CD4-positive, CD25-positive, alpha-beta regulatory T cell (primary cell): Measurements from ENCODE around the gene SELENOI. TPM values are rescaled to one million over a fixed set of nuclear protein-coding genes. Genes with fewer than 3 reads are reported as not detected.
"Not testable (repeated sequence)": the region's sequence is repeated elsewhere in the genome, so short reads cannot be mapped to it uniquely, and the experiment has no call there.

Source experiments
- ATAC-seq, 2 donors: fragments of 150-1000 bp; cut with Tn5 transposase; one replicate each; pipeline ENCODE4 v1.10.0; 2021; ENCODE audit warnings: low read depth in 2 of 2, moderate number of reproducible peaks in 2 of 2, moderate library complexity in 1 of 2
- DNase-seq, 3 donors: peaks; one replicate each; pipeline versions ENCODE4 v3.0.0 to v3.0.0-alpha.2; 2012 to 2022; ENCODE audit warnings: mixed read lengths in 1 of 3
- H3K27ac ChIP-seq: one replicate; pipeline ENCODE4 v1.7.0; 2013; ENCODE audit warnings: mild to moderate bottlenecking, low read length; ENCODE audit not compliant: insufficient read depth, poor library complexity, severe bottlenecking
- H3K27me3 ChIP-seq: one replicate; pipeline ENCODE4 v1.7.0; 2013; ENCODE audit warnings: low read length; ENCODE audit not compliant: control insufficient read depth, insufficient read depth
- H3K36me3 ChIP-seq: one replicate; pipeline ENCODE4 v1.7.0; 2013; ENCODE audit warnings: mild to moderate bottlenecking, low read length, moderate library complexity; ENCODE audit not compliant: control insufficient read depth, insufficient read depth
- H3K4me1 ChIP-seq: 2 replicates; pipeline ENCODE4 v1.7.0; 2013; ENCODE audit warnings: mild to moderate bottlenecking, low read length; ENCODE audit not compliant: insufficient read depth, control insufficient read depth, poor library complexity, severe bottlenecking
- H3K4me3 ChIP-seq: one replicate; pipeline ENCODE4 v1.7.0; 2013; ENCODE audit warnings: low read depth, mild to moderate bottlenecking, low read length, moderate library complexity
- H3K9me3 ChIP-seq, 2 experiments: 1 replicate in 1 of 2; 2 replicates in 1 of 2; pipeline ENCODE4 v1.7.0; 2013; ENCODE audit warnings: low read length in 2 of 2, mild to moderate bottlenecking in 1 of 2, moderate library complexity in 1 of 2; ENCODE audit not compliant: control insufficient read depth in 2 of 2
- H3K27ac Mint-ChIP-seq, 3 donors: one replicate each; pipeline ENCODE4 v1.8.0; 2020 to 2022; ENCODE audit warnings: mild to moderate bottlenecking in 3 of 3, mixed read lengths in 3 of 3, moderate library complexity in 2 of 3
- H3K27me3 Mint-ChIP-seq: one replicate; pipeline ENCODE4 v1.8.0; 2022; ENCODE audit warnings: mild to moderate bottlenecking, mixed read lengths
- H3K36me3 Mint-ChIP-seq: one replicate; pipeline ENCODE4 v1.8.0; 2020; ENCODE audit warnings: mixed read lengths
- H3K4me1 Mint-ChIP-seq, 4 donors: one replicate each; pipeline ENCODE4 v1.8.0; 2020 to 2022; ENCODE audit warnings: mixed read lengths in 4 of 4, mild to moderate bottlenecking in 1 of 4
- H3K4me3 Mint-ChIP-seq, 4 donors: one replicate each; pipeline ENCODE4 v1.8.0; 2020 to 2022; ENCODE audit warnings: mild to moderate bottlenecking in 4 of 4, mixed read lengths in 4 of 4, moderate library complexity in 3 of 4
- H3K9me3 Mint-ChIP-seq, 7 donors: one replicate each; pipeline ENCODE4 v1.8.0; 2020 to 2022; ENCODE audit warnings: mixed read lengths in 7 of 7, mild to moderate bottlenecking in 3 of 7, moderate library complexity in 2 of 7
- polyA plus RNA-seq, 4 donors: library from polyadenylated mRNA; unstranded; fragments of 300-500 nt; fragmentation: Illumina TruSeq; gene quantifications; one replicate each; pipeline ENCODE4 v1.2.3, GENCODE V29; 2021
- total RNA-seq: library from RNA; stranded (reverse); gene quantifications from one replicate; pipeline ENCODE4 v1.2.3, GENCODE V29; 2022

SELENOI gene
- total and polyA plus RNA-seq, 5 donors from 2014 or later: 6.0 to 42.8 (median 6.4) TPM

DNA sequence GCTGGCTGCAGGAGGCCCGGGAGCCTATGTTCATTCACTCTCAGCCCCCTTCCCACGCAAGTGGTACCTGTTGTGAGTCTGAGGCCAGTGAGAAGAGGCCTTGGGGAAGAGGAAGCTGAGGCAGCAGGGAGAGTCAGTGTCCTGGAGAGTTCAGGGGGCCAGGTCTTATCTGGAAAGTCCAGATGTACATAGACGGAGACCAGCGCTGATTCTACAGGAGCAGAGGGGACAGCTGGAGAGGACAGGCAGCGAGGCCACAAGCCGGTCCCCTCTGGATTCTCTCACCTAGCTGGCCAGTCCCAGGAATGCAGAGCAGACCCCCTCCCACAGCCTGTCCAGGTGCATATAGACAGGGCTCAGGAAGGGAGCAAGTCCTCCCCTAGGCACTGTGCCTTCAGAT is 29.1 kb upstream of the SELENOI start:
- H3K4me1 ChIP-seq: no peaks in the 10 kb centered on the region
- DNase-seq (no peak), ATAC-seq (no peak)
- Mint-ChIP-seq H3K9me3 (peaks cover 0 to 1% (median 0%) of the 10 kb centered on the region in 7 donors), H3K4me3 (no peak overlapping the region), H3K27me3 (no peaks in the 10 kb centered on the region), H3K36me3 (no peaks in the 10 kb centered on the region), H3K4me1 (peaks cover 0 to 2% (median 0%) of the 10 kb centered on the region in 4 donors), H3K27ac (no peak overlapping the region)
- no peaks in the 10 kb centered on the region for H3K27me3 ChIP-seq
- H3K9me3 ChIP-seq: no peaks in the 10 kb centered on the region
- H3K36me3 ChIP-seq: no peaks in the 10 kb centered on the region
- H3K4me3 ChIP-seq: no peak overlapping the region
- H3K27ac ChIP-seq: no peak overlapping the region

DNA sequence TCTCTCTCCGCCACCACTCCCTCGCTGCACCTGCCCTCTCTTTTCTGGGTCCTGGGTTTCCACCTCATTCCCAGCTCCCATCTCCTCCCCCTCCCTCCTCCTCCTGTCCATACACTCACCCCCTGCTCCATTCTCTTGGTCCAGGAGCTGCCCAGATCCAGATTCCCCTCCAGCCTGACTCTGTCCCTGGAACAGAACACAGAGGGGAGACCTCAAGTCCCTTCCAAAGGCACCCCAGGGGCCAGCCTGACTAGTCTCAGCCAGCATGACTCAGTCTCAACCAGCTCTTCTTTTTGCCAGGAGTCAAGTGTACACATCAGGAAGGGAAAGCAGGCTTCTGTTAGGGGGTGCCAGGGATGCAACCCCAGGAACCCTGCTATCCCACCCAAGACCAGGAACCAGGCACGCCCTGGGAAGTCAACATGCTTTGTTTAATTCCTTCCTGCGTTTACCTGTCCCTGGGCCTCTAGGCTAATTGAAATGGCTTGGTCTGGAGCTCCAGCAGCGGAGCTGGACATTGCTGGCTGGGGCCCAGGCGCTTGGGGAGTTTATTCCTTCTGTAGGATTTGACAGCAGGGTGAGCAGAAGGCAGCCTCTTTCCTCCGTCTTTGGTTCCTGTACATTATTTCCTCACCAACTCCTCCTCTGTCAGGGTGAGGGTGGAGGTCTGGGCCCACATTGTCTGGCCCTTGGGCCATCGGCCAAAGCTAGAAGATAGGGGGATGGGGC is 28.4 kb upstream of the SELENOI start:
- ATAC-seq: no peak
- Mint-ChIP-seq H3K9me3 (peaks cover 0 to 1% (median 0%) of the 10 kb centered on the region in 7 donors), H3K4me1 (peaks cover 0 to 2% (median 0%) of the 10 kb centered on the region in 4 donors), H3K27ac (no peak overlapping the region), H3K27me3 (no peaks in the 10 kb centered on the region), H3K36me3 (no peaks in the 10 kb centered on the region), H3K4me3 (no peak overlapping the region)
- Histone ChIP-seq H3K4me1 (no peaks in the 10 kb centered on the region), H3K9me3 (no peaks in the 10 kb centered on the region), H3K27ac (no peak overlapping the region), H3K36me3 (no peaks in the 10 kb centered on the region), H3K4me3 (no peak overlapping the region), H3K27me3 (no peaks in the 10 kb centered on the region)
- DNase-seq: no peak

DNA sequence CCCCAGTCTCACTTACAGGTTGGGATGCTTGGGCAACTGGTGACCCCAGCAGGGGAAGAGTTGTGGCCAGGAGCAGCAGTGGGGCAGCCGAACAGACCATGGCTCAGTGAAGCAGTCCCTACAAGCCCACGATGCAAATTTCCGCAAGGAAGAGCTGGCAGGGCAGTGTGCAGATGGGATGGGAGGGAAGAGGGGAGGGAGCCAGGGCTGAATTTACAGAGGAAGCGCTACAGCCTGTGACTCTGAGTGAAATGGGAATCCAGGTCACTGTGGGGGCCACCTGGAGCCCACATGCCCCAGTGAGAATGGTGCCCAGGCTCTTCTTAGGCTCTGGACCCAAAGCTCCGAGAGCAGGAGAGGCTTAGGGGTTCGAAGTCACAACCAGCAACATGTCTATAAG is 27.0 kb upstream of the SELENOI start:
- no peak overlapping the region for H3K4me3 Mint-ChIP-seq
- Histone ChIP-seq H3K4me1 (no peaks in the 10 kb centered on the region), H3K27ac (no peak overlapping the region), H3K9me3 (no peaks in the 10 kb centered on the region), H3K4me3 (no peak overlapping the region), H3K27me3 (no peaks in the 10 kb centered on the region), H3K36me3 (no peaks in the 10 kb centered on the region)
- H3K27ac Mint-ChIP-seq: no peak overlapping the region
- no peaks in the 10 kb centered on the region for H3K36me3 Mint-ChIP-seq
- H3K4me1 Mint-ChIP-seq: peaks cover 0 to 2% (median 0%) of the 10 kb centered on the region in 4 donors
- ATAC-seq: no peak
- no peaks in the 10 kb centered on the region for H3K27me3 Mint-ChIP-seq
- no peak for DNase-seq
- peaks cover 0 to 1% (median 0%) of the 10 kb centered on the region in 7 donors for H3K9me3 Mint-ChIP-seq

- not testable (repeated sequence) for H3K36me3 ChIP-seq, H3K27ac ChIP-seq, H3K9me3 Mint-ChIP-seq, ATAC-seq, H3K36me3 Mint-ChIP-seq, H3K4me3 ChIP-seq, DNase-seq, H3K4me1 Mint-ChIP-seq, H3K4me1 ChIP-seq, H3K27me3 Mint-ChIP-seq, H3K27me3 ChIP-seq, H3K9me3 ChIP-seq, H3K4me3 Mint-ChIP-seq
- H3K27ac Mint-ChIP-seq: peak overlapping the region in 1 of 3 donors; percentile 51
These were observed 21.5 kb upstream of the SELENOI start for GRCh38 chr2:26324479-26324878.

- DNase-seq (no peak), ATAC-seq (no peak)
- no peaks in the 10 kb centered on the region for H3K27me3 ChIP-seq
- no peak overlapping the region for H3K27ac ChIP-seq
- Mint-ChIP-seq H3K4me1 (peaks cover 2 to 3% (median 3%) of the 10 kb centered on the region in 4 donors), H3K36me3 (no peaks in the 10 kb centered on the region), H3K9me3 (peaks cover 0 to 1% (median 0%) of the 10 kb centered on the region in 7 donors), H3K27ac (no peak overlapping the region), H3K27me3 (no peaks in the 10 kb centered on the region), H3K4me3 (no peak overlapping the region)
- H3K9me3 ChIP-seq: no peaks in the 10 kb centered on the region
- no peaks in the 10 kb centered on the region for H3K4me1 ChIP-seq
- H3K4me3 ChIP-seq: no peak overlapping the region
- H3K36me3 ChIP-seq: no peaks in the 10 kb centered on the region
These were observed 21.0 kb upstream of the SELENOI start for GRCh38 chr2:26324903-26325302.

DNA sequence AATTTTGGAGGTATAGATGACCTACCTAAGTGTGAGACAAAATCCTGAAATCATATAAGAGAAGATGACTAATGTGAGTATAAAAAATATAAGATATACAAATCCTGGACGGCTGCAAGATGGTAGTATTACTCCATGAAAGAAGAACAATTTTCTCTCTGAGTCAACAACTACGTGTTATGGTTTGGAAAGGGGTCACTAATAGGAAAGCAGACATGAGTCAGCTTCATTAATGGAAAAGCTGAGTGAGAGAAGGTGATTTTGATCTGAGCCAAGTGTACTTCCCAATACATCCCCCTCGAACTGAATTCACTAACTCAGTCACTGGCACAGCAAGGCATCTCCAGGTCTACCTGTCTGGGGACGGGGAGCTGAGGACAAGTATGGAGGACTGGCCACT is 20.1 kb upstream of the SELENOI start:
- Histone ChIP-seq H3K9me3 (no peaks in the 10 kb centered on the region), H3K27me3 (no peaks in the 10 kb centered on the region), H3K36me3 (no peaks in the 10 kb centered on the region), H3K4me3 (no peak overlapping the region), H3K4me1 (no peaks in the 10 kb centered on the region), H3K27ac (no peak overlapping the region)
- Mint-ChIP-seq H3K4me3 (no peak overlapping the region), H3K36me3 (no peaks in the 10 kb centered on the region), H3K27me3 (no peaks in the 10 kb centered on the region), H3K4me1 (peaks cover 6 to 8% (median 7%) of the 10 kb centered on the region in 4 donors), H3K9me3 (peaks cover 0 to 1% (median 0%) of the 10 kb centered on the region in 7 donors), H3K27ac (no peak overlapping the region)
- DNase-seq (no peak), ATAC-seq (no peak)

DNA sequence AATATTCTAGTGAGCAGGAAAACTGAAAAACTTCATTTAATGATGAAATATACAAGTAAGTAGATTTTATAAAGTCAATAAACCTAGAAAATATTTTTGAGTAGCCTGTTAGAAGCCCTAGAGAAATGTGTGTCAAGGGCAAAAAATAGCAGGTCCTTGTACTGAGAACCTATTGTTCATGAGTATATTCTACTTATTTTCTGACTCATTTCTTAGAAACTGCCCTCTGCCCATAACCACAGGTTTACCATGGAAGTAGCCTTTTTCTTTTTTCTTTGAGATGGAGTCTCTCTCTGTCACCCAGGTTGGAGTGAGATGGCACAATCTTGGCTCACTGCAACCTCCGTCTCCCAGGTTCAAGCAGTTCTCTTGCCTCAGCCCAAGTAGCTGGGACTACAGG is 19.4 kb upstream of the SELENOI start:
- Mint-ChIP-seq H3K9me3 (peaks cover 0 to 1% (median 0%) of the 10 kb centered on the region in 7 donors), H3K36me3 (no peaks in the 10 kb centered on the region), H3K27me3 (no peaks in the 10 kb centered on the region), H3K4me3 (no peak overlapping the region), H3K4me1 (peaks cover 6 to 8% (median 7%) of the 10 kb centered on the region in 4 donors), H3K27ac (no peak overlapping the region)
- peak in 1 of 3 donors; percentile 15 for DNase-seq
- no peak for ATAC-seq
- Histone ChIP-seq H3K4me3 (no peak overlapping the region), H3K4me1 (no peaks in the 10 kb centered on the region), H3K27ac (no peak overlapping the region), H3K36me3 (no peaks in the 10 kb centered on the region), H3K9me3 (no peaks in the 10 kb centered on the region), H3K27me3 (no peaks in the 10 kb centered on the region)
